Mesothelial cell of epicardium (in vitro differentiated cells): Measurements from ENCODE around the gene LZTFL1. TPM values are rescaled to one million over a fixed set of nuclear protein-coding genes. Genes with fewer than 3 reads are reported as not detected.

ENCODE experiments used
- DNase-seq, 2 experiments: peaks; one replicate each; pipeline ENCODE4 v3.0.0; 2021; ENCODE audit warnings: low spot score in 2 of 2; ENCODE audit not compliant: unreplicated experiment in 2 of 2
- H3K27ac Mint-ChIP-seq: 2 replicates; pipeline ENCODE4 v1.8.0; 2021; ENCODE audit warnings: mixed read lengths
- H3K27me3 Mint-ChIP-seq: 2 replicates; pipeline ENCODE4 v1.8.0; 2021; ENCODE audit warnings: low read depth, mixed read lengths
- H3K36me3 Mint-ChIP-seq: 2 replicates; pipeline ENCODE4 v1.8.0; 2021; ENCODE audit warnings: mixed read lengths
- H3K4me1 Mint-ChIP-seq: 2 replicates; pipeline ENCODE4 v1.8.0; 2021; ENCODE audit warnings: mixed read lengths
- H3K4me3 Mint-ChIP-seq: 2 replicates; pipeline ENCODE4 v1.8.0; 2021; ENCODE audit warnings: mild to moderate bottlenecking, moderate library complexity, mixed read lengths
- H3K9me3 Mint-ChIP-seq: 2 replicates; pipeline ENCODE4 v1.8.0; 2021; ENCODE audit warnings: mixed read lengths
- total RNA-seq: library from RNA; stranded (reverse); gene quantifications from 3 replicates; pipeline ENCODE4 v1.2.1, GENCODE V29; 2021
- TF ChIP-seq, protein P1 (sequence below): fragments of 200-600 bp; sonication (generic); IDR thresholded peaks from one replicate; pipeline ENCODE4 v1.5.0; 2021; ENCODE audit warnings: antibody characterized with exemption; ENCODE audit not compliant: unreplicated experiment

The LZTFL1 gene
- total RNA-seq, 1 donor from 2014 or later: 21.7 TPM

- Mint-ChIP-seq H3K4me1 (no peaks in the 10 kb centered on the region), H3K27ac (no peak overlapping the region), H3K27me3 (peaks cover 77% of the 10 kb centered on the region), H3K4me3 (no peak overlapping the region), H3K36me3 (no peaks in the 10 kb centered on the region), H3K9me3 (peaks cover 11% of the 10 kb centered on the region)
- TF ChIP-seq, protein P1, sequence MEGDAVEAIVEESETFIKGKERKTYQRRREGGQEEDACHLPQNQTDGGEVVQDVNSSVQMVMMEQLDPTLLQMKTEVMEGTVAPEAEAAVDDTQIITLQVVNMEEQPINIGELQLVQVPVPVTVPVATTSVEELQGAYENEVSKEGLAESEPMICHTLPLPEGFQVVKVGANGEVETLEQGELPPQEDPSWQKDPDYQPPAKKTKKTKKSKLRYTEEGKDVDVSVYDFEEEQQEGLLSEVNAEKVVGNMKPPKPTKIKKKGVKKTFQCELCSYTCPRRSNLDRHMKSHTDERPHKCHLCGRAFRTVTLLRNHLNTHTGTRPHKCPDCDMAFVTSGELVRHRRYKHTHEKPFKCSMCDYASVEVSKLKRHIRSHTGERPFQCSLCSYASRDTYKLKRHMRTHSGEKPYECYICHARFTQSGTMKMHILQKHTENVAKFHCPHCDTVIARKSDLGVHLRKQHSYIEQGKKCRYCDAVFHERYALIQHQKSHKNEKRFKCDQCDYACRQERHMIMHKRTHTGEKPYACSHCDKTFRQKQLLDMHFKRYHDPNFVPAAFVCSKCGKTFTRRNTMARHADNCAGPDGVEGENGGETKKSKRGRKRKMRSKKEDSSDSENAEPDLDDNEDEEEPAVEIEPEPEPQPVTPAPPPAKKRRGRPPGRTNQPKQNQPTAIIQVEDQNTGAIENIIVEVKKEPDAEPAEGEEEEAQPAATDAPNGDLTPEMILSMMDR: no peak
- no peak for DNase-seq
Measured at GRCh38 chr3:45852828-45853227, 10.9 kb upstream of the LZTFL1 start.

- TF ChIP-seq, protein P1: no peak
- H3K4me1 Mint-ChIP-seq: no peaks in the 10 kb centered on the region
- no peaks in the 10 kb centered on the region for H3K9me3 Mint-ChIP-seq
- H3K27me3 Mint-ChIP-seq: peaks cover 92% of the 10 kb centered on the region
- H3K27ac Mint-ChIP-seq: no peak overlapping the region
- H3K36me3 Mint-ChIP-seq: no peaks in the 10 kb centered on the region
- DNase-seq: no peak
- no peak overlapping the region for H3K4me3 Mint-ChIP-seq
Measured at GRCh38 chr3:45848392-45848791, 6.5 kb upstream of the LZTFL1 start.

DNA sequence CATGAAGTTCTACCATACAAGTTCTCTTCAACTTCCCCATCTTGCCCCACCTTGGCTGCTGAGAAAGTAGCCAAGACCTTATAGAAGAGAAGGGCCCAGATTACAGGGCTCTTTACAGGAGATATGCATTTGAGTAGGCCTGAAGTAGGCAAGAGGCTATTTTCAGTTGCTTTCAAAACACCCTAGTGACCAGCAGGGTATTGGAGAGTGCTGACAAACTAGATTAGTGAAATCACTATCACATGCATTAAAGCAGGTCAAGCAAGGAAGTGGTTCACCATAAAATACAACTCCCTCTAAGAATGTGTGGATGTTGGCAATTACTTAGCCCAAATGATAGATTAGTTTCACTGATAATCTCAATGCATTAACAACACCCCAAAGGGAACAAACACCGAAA is 2.7 kb upstream of the LZTFL1 start:
- TF ChIP-seq, protein P1: no peak
- H3K27ac Mint-ChIP-seq: no peak overlapping the region
- H3K4me3 Mint-ChIP-seq: no peak overlapping the region
- H3K9me3 Mint-ChIP-seq: no peaks in the 10 kb centered on the region
- peaks cover 62% of the 10 kb centered on the region for H3K27me3 Mint-ChIP-seq
- peaks cover 12% of the 10 kb centered on the region for H3K4me1 Mint-ChIP-seq
- no peaks in the 10 kb centered on the region for H3K36me3 Mint-ChIP-seq
- DNase-seq: no peak

- H3K4me1 Mint-ChIP-seq: peaks cover 12% of the 10 kb centered on the region
- no peak for DNase-seq
- no peak overlapping the region for H3K27ac Mint-ChIP-seq
- TF ChIP-seq, protein P1: no peak
- H3K36me3 Mint-ChIP-seq: no peaks in the 10 kb centered on the region
- peak overlapping the region; percentile 94 for H3K4me3 Mint-ChIP-seq
- no peaks in the 10 kb centered on the region for H3K9me3 Mint-ChIP-seq
- H3K27me3 Mint-ChIP-seq: peaks cover 50% of the 10 kb centered on the region
Measured at GRCh38 chr3:45842851-45843625, 1.1 kb upstream of the LZTFL1 start.

DNA sequence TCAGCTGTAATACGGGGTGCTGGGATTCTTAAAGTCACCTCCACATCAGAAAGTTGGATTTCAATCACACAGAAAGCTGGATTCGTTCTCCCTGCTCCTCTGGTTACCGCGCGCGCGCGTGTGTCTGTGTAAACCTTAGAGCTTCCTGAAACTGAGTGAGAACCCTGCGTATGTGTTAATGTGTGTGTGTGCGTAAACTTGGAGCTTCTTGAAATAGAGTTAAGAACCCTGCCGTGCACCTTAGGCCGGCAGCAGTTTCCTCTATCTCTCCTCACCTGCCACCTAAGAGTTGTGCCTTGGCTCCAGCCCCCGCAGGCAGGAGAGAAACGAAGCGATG is 531 bp downstream of the LZTFL1 start:
- Mint-ChIP-seq H3K4me1 (peaks cover 12% of the 10 kb centered on the region), H3K9me3 (no peaks in the 10 kb centered on the region), H3K36me3 (peaks cover 7% of the 10 kb centered on the region), H3K4me3 (peak overlapping the region; percentile 94), H3K27ac (peak overlapping the region; percentile 97), H3K27me3 (peaks cover 34% of the 10 kb centered on the region)
- peak in 1 of 2 experiments; percentile 42 for DNase-seq
- TF ChIP-seq, protein P1: no peak
